ENCODE measurements around the gene NHSL1. TPM values are rescaled to one million over a fixed set of nuclear protein-coding genes. Genes with fewer than 3 reads are reported as not detected.

Gene NHSL1
- total and polyA plus RNA-seq, 2 donors (not counting 3 experiments of a cell fraction or from before 2014, with no cell fraction given), result 24.8 to 55.0 TPM

GRCh38 chr6:138491017-138491416, 8.3 kb downstream of the NHSL1 start:
- Histone ChIP-seq H2AFZ (ENCODE audit: low read depth, low read length) (no peak overlapping the region), H3K9me3 (replicated peaks; ENCODE audit: control insufficient read depth, insufficient read depth, low read length) (no peaks in the 10 kb centered on the region), H3K4me2 (ENCODE audit: insufficient read depth, low read length) (no peak overlapping the region), H3K9ac (replicated peaks; ENCODE audit: extremely low read depth, insufficient read depth, low read length) (no peak overlapping the region), H3K4me3 (replicated peaks in 1 of 3; ENCODE audit: insufficient read depth in 1 of 3, low read depth in 1 of 3, low read length in 3 of 3) (no peak overlapping the region), H3K4me1 (ENCODE audit: control insufficient read depth, extremely low read depth, insufficient read depth, low read length) (peaks cover 12% of the 10 kb centered on the region), H3K9me1 (replicated peaks; ENCODE audit: control insufficient read depth, extremely low read depth, insufficient read depth, low read length) (no peaks in the 10 kb centered on the region), H3K27me3 (ENCODE audit: control insufficient read depth in 2 of 2, insufficient read depth in 2 of 2, low read length in 2 of 2) (no peaks in the 10 kb centered on the region), H4K20me1 (replicated peaks; ENCODE audit: control insufficient read depth, extremely low read depth, insufficient read depth, low read length) (peaks cover 2% of the 10 kb centered on the region), H3K79me2 (ENCODE audit: control insufficient read depth, insufficient read depth, low read length) (peaks cover 66% of the 10 kb centered on the region), H3K27ac (ENCODE audit: insufficient read depth, low read depth, low read length) (no peak overlapping the region), H3K36me3 (ENCODE audit: control insufficient read depth in 2 of 2, extremely low read depth in 1 of 2, insufficient read depth in 2 of 2, low read length in 2 of 2) (peaks cover 3 to 5% of the 10 kb centered on the region in 2 experiments)
- dilution Hi-C loops (cut with MboI; ENCODE audit: extremely low pct_ligation_motif_present, low sequenced_read_pairs) (no loop called here), intact Hi-C loops (cut with micrococcal nuclease) (no loop called here)
- POLR2A ChIA-PET, result no interaction called here
- DNase-seq (ENCODE audit: low read depth, low spot score), result no peak
- FAIRE-seq, result no peak
- CTCF ChIA-PET, result no interaction called here
- TF ChIP-seq POLR2AphosphoS5 (IDR thresholded peaks at IDR 0.05; ENCODE audit: insufficient read depth, low read depth, low read length) (no peak), FOS (IDR thresholded peaks at IDR 0.05; ENCODE audit: borderline replicate concordance, insufficient read depth, low read length) (no peak), EZH2 (IDR thresholded peaks at IDR 0.05; ENCODE audit: borderline replicate concordance, low read depth, low read length, severe bottlenecking) (no peak), POLR2A (IDR thresholded peaks at IDR 0.05; ENCODE audit: low read depth, low read length) (no peak), CTCF (IDR thresholded peaks at IDR 0.05; ENCODE audit: extremely low read depth in 1 of 2, insufficient read depth in 1 of 2, low read depth in 1 of 2, low read length in 2 of 2) (no peak), MYC (IDR thresholded peaks at IDR 0.05; ENCODE audit: low read depth, low read length) (no peak), GATA2 (IDR thresholded peaks at IDR 0.05; ENCODE audit: insufficient read depth, insufficient read length, low read depth, low read length) (no peak), JUN (IDR thresholded peaks at IDR 0.05; ENCODE audit: borderline replicate concordance, insufficient read depth, insufficient read length, low read depth) (no peak)
- TF ChIP-seq, protein P1, sequence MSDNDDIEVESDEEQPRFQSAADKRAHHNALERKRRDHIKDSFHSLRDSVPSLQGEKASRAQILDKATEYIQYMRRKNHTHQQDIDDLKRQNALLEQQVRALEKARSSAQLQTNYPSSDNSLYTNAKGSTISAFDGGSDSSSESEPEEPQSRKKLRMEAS (IDR thresholded peaks at IDR 0.05; ENCODE audit: insufficient read depth, insufficient read length), result no peak
- no TSS peak for BruUV-seq (replicated peaks)

All from endothelial cell of umbilical vein (primary cell).